NOMO-1 (cell line): ENCODE results near the gene OR52N5.

Experiments used
- DNase-seq, 2 experiments: peaks; one replicate each; lab custom pipeline; 2025; ENCODE audit not compliant: unreplicated experiment in 2 of 2; lab: John Stamatoyannopoulos, UW

Gene OR52N5

GRCh38 chr11:5726351-5726750, 56.8 kb downstream of the OR52N5 start:
- DNase-seq = no peak
